Breast epithelium (tissue), 4 donors: Measurements from ENCODE around the gene ARMC8. TPM values are rescaled to one million over a fixed set of nuclear protein-coding genes. Genes with fewer than 3 reads are reported as not detected.
A peak's percentile ranks its signal among the peaks of the same experiment; 100 is the strongest.

Experiments
- DNase-seq, 2 donors: peaks; one replicate each; pipeline ENCODE4 v3.0.0-alpha.2; 2019; ENCODE audit warnings: low spot score in 2 of 2
- H3K27ac ChIP-seq, 2 donors: fragments of 200-600 bp; sonication (generic) in 1 of 2; one replicate each; pipeline ENCODE4 v1.5.1; 2016 to 2019; ENCODE audit warnings: mild to moderate bottlenecking in 1 of 2
- H3K27me3 ChIP-seq, 2 donors: fragments of 200-600 bp; sonication (generic) in 1 of 2; one replicate each; pipeline versions ENCODE4 v1.5.1 to v1.6.0; 2017 to 2019; ENCODE audit warnings: control low read depth in 1 of 2, mild to moderate bottlenecking in 1 of 2
- H3K36me3 ChIP-seq: fragments of 200-600 bp; one replicate; pipeline ENCODE4 v1.5.1; 2019
- H3K4me1 ChIP-seq, 2 donors: fragments of 200-600 bp; sonication (generic); one replicate each; pipeline ENCODE4 v1.5.1; 2016 to 2019; ENCODE audit warnings: control low read depth in 1 of 2
- H3K4me3 ChIP-seq, 3 donors: fragments of 200-600 bp; sonication (generic); 1 replicate in 2 of 3; 2 replicates in 1 of 3; pipeline ENCODE4 v1.5.1; 2016 to 2019; ENCODE audit warnings: mild to moderate bottlenecking in 3 of 3, moderate library complexity in 2 of 3
- H3K9me3 ChIP-seq, 2 donors: fragments of 200-600 bp; sonication (generic) in 1 of 2; one replicate each; pipeline ENCODE4 v1.5.1; 2016 to 2019; ENCODE audit warnings: control low read depth in 1 of 2
- POLR2A ChIP-seq: fragments of 450-650 bp; IDR thresholded peaks from one replicate; pipeline ENCODE4 v1.6.1; 2016; ENCODE audit warnings: antibody characterized with exemption, mild to moderate bottlenecking, moderate library complexity
- POLR2AphosphoS5 ChIP-seq, 3 donors: sonication (generic); formaldehyde crosslinking; IDR thresholded peaks; one replicate each; pipeline ENCODE4 v1.6.1; 2017; ENCODE audit warnings: antibody characterized with exemption in 3 of 3
- intact Hi-C: fragments of 100-400 bp; cut with DNase I; formaldehyde crosslinking; loops from one replicate; pipeline ENCODE4 v1.15.1; 2023; ENCODE audit warnings: low total_unique reads
- total RNA-seq, 3 donors: library from RNA; depleted of rRNA; stranded (reverse); fragments of >200 nt; gene quantifications; one replicate each; pipeline ENCODE4 v1.1.0, GENCODE V29; 2016
- TF ChIP-seq, protein P1 (sequence below), 3 donors: fragments of 450-650 bp; IDR thresholded peaks; one replicate each; pipeline ENCODE4 v1.5.1; 2016 to 2017; ENCODE audit warnings: antibody characterized with exemption in 3 of 3, mild to moderate bottlenecking in 3 of 3, moderate library complexity in 3 of 3

Gene ARMC8
- total RNA-seq, 3 donors from 2014 or later, result 74.4 to 93.3 (median 82.0) TPM

DNA sequence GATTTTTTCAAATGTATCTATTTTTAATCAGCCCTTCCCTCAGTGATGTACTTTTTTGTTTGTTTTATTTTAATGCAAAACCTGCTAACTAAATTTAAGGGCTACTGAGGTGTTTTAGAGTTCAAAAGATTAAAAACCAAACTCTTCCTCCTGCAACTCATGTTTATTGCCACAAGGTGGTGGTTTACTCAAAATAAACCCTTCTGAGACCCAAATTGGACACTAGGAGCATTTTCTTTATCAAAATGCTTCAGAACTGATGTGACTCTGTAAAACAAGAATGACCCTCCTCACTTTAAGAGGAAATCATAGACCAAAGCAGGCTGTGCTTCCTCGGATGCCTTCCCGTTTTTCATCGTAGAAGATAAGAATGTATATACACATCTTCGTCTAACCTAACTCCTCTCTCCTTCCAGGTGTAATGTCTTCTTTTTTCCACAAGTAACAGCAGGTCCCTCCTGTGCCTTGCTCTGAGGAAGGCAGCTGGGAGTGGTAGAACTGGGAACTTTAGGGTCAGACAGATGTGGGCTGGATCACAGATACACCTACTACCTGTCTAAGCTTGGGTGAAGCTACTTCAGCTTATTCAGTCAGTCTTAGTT, 145.5 kb downstream of the ARMC8 start:
- Histone ChIP-seq H3K9me3 (no peaks in the 10 kb centered on the region), H3K4me3 (no peak overlapping the region), H3K4me1 (peaks cover 0 to 3% of the 10 kb centered on the region in 2 donors), H3K27ac (no peak overlapping the region), H3K36me3 (no peaks in the 10 kb centered on the region), H3K27me3 (no peaks in the 10 kb centered on the region)
- no peak for DNase-seq
- intact Hi-C loops, result no loop called here
- TF ChIP-seq POLR2AphosphoS5 (IDR thresholded peaks at IDR 0.05) (no peak), POLR2A (no peak)
- TF ChIP-seq, protein P1, sequence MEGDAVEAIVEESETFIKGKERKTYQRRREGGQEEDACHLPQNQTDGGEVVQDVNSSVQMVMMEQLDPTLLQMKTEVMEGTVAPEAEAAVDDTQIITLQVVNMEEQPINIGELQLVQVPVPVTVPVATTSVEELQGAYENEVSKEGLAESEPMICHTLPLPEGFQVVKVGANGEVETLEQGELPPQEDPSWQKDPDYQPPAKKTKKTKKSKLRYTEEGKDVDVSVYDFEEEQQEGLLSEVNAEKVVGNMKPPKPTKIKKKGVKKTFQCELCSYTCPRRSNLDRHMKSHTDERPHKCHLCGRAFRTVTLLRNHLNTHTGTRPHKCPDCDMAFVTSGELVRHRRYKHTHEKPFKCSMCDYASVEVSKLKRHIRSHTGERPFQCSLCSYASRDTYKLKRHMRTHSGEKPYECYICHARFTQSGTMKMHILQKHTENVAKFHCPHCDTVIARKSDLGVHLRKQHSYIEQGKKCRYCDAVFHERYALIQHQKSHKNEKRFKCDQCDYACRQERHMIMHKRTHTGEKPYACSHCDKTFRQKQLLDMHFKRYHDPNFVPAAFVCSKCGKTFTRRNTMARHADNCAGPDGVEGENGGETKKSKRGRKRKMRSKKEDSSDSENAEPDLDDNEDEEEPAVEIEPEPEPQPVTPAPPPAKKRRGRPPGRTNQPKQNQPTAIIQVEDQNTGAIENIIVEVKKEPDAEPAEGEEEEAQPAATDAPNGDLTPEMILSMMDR (IDR thresholded peaks at IDR 0.05), result peak; percentile 44 to 67 (median 52)

DNA sequence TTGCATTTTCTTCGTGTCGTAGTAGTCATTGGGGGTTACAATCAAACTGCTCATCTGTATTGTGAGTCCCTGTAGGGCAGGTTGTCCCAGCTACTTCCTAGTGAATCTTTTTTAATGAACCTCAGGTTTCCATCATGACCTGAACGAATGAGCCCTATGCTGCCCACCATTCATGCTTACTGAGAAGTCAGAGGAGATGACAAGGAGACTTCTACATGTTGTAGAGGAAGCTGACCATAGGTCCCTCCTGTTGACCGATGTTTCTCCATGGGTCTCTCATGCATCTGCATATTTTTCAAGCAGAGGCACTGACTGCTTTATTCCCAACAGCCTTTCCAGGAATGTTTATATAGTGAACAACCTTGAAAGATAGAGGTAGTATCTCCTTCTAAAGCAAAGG, 147.5 kb downstream of the ARMC8 start:
- H3K9me3 ChIP-seq, result no peaks in the 10 kb centered on the region
- no peak overlapping the region for H3K4me3 ChIP-seq
- intact Hi-C loops, result no loop called here
- H3K4me1 ChIP-seq, result no peaks in the 10 kb centered on the region
- H3K27ac ChIP-seq, result no peak overlapping the region
- no peaks in the 10 kb centered on the region for H3K27me3 ChIP-seq
- peak in 1 of 2 donors; percentile 7 for DNase-seq
- no peak for TF ChIP-seq POLR2AphosphoS5 (IDR thresholded peaks at IDR 0.05)
- no peak for TF ChIP-seq POLR2A
- TF ChIP-seq, protein P1 (IDR thresholded peaks at IDR 0.05), result no peak
- H3K36me3 ChIP-seq, result no peaks in the 10 kb centered on the region

DNA sequence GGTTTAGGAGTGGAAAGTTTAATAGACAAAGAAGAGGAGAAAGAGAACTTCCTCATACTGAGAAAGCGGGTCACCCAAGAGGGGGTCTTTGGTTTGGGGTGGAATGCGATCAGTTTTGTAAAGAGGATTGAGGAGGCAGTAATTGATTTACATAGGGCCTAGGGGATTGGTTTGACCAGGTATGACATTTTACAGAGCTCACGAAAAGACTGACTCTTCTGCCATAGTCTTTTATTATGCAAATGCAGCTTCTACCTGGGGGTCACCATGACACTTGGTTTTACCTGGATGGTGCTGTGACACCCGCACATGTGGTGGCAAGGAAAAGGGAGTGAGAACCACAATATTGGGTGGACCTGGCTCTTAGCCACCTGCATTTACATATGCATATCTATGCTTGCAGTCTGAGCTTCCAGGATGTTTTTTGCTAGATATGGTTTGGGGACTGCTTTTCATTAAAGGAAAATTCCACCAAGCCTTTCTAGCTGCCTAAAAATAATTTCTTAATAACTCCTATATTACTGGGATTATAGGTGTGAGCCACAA, 149.4 kb downstream of the ARMC8 start:
- H3K36me3 ChIP-seq, result no peaks in the 10 kb centered on the region
- TF ChIP-seq, protein P1 (IDR thresholded peaks at IDR 0.05), result no peak
- no peak for TF ChIP-seq POLR2AphosphoS5 (IDR thresholded peaks at IDR 0.05)
- no peak for TF ChIP-seq POLR2A
- no peak overlapping the region for H3K4me3 ChIP-seq
- intact Hi-C loops, result no loop called here
- H3K27me3 ChIP-seq, result no peaks in the 10 kb centered on the region
- no peaks in the 10 kb centered on the region for H3K9me3 ChIP-seq
- DNase-seq, result no peak
- H3K4me1 ChIP-seq, result no peaks in the 10 kb centered on the region
- H3K27ac ChIP-seq, result no peak overlapping the region

DNA sequence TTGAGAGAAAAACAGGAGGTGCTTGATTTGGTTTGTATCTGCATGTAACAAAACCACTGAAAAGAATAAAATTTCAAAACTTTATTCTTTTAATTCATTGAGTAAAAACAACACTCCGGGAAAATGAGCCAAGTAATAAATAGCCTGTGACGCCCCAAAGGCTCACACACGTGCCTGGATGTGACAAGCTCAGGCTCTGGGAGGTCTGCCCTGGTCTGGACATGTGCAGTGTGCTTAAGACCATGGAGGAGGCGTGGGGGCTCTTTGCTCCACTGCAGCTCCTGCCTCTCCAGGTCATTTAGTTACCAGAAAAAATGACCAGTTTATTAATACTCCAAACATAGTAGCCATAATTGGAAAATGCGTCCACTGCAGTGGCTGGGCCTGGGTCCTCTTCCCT, 151.1 kb downstream of the ARMC8 start:
- TF ChIP-seq POLR2A (no peak), POLR2AphosphoS5 (IDR thresholded peaks at IDR 0.05) (no peak)
- TF ChIP-seq, protein P1 (IDR thresholded peaks at IDR 0.05), result no peak
- H3K36me3 ChIP-seq, result no peaks in the 10 kb centered on the region
- H3K9me3 ChIP-seq, result no peaks in the 10 kb centered on the region
- intact Hi-C loops, result no loop called here
- no peaks in the 10 kb centered on the region for H3K27me3 ChIP-seq
- no peak overlapping the region for H3K27ac ChIP-seq
- no peak overlapping the region for H3K4me3 ChIP-seq
- no peaks in the 10 kb centered on the region for H3K4me1 ChIP-seq
- no peak for DNase-seq

DNA sequence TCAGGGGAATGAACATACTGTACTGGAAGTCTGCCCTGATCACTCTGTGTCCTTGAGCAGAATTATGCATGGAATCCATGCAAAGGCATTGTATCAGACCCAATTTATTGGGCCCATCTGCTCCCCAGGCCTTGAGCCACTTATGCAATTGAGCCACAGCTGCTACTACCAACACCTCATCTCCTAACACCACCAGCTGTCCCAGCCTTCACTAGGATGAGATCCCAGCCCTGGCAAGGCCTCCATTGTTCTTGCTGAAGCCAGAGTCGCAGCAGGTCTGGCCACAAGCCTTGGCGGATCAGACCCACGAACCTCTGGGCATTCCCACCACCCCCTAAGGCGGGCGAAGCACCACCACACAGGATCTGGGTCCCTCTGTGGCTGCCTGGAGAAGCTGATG, 151.7 kb downstream of the ARMC8 start:
- Histone ChIP-seq H3K9me3 (no peaks in the 10 kb centered on the region), H3K27me3 (no peaks in the 10 kb centered on the region), H3K4me3 (no peak overlapping the region), H3K36me3 (no peaks in the 10 kb centered on the region), H3K4me1 (no peaks in the 10 kb centered on the region), H3K27ac (no peak overlapping the region)
- DNase-seq, result no peak
- intact Hi-C loops, result no loop called here
- no peak for TF ChIP-seq POLR2A
- TF ChIP-seq, protein P1 (IDR thresholded peaks at IDR 0.05), result no peak
- TF ChIP-seq POLR2AphosphoS5 (IDR thresholded peaks at IDR 0.05), result no peak
